Fibroblast of gingiva (primary cell): ENCODE results near the gene FCRL2.

ENCODE experiments used
- DNase-seq: peaks from one replicate; pipeline ENCODE4 v3.0.0-alpha.2; 2011; ENCODE audit warnings: low read depth

Gene FCRL2

DNA sequence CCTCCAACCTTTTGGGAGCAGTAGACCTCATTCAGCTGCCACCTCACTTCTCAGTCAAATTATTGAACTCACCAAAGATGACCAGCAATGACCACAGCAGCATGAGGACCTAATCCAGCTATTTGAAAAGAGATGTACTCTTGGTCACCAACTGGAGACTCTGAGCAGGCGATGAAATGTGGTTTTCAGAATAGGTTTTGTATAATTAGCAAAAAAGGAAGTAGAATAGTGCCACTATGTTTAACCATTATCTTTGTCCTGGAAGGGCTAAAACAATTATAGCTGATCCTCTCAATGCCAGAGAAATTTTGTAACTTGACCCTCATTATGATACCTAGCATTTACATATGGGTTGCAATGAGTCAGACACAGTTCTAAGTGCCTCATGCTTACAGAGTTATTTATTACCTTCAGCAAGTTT is at the start of gene FCRL2:
TSS of gene FCRL2 (minus strand) at position 162 of the 421 bp plus-strand sequence. CDS start at position 103, 59 bp downstream.
- no peak for DNase-seq

GRCh38 chr1:157820299-157820698 is 43.4 kb upstream of the FCRL2 start:
- no peak for DNase-seq

DNA sequence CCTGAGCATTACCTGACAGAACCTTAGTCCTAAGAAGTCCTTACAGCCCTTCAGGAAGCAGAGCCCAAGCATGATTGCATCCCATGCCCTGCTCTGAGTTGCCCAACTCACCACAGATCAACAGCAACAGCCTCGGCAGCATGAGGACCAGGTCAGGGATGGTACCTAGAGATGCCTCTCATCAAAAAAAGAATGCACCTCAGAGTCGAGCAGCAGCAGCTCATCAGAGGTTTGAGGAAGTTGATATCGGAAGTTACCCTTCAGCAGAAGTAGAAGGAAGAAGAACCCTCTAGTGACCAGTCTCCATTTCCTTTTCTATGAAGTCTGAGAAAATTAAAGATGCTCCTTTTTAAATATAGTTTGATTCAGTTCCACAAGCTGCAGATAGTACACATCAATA is 43.0 kb upstream of the FCRL2 start, which contains the start of gene FCRL1:
TSS of gene FCRL1 (minus strand) at position 225 of the 400 bp plus-strand sequence. CDS start at position 142, 83 bp downstream.
- DNase-seq, result no peak

DNA sequence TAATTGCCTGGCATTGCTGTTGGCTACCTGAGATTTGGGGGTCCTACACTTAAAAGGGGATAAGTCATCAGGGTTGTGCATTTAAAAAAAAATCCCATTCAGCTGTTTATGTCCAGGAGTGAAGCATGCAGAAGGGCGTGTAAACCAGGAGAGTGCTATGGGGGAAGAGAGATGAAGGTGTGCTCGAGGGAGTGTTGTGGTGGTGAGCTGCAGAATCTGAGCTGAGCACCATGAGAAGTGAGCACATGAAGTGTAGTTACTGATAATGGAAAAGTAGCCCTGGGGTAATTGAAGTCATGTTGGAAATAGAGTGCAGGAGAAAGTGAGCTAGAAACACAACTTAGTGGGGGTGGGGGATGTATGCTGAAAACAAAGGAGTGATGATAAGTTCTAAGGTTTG is 42.3 kb upstream of the FCRL2 start:
- no peak for DNase-seq

- no peak for DNase-seq
Measured at GRCh38 chr1:157813269-157813668, 36.3 kb upstream of the FCRL2 start.

- no peak for DNase-seq
Measured at GRCh38 chr1:157806431-157807149, 29.7 kb upstream of the FCRL2 start.

DNA sequence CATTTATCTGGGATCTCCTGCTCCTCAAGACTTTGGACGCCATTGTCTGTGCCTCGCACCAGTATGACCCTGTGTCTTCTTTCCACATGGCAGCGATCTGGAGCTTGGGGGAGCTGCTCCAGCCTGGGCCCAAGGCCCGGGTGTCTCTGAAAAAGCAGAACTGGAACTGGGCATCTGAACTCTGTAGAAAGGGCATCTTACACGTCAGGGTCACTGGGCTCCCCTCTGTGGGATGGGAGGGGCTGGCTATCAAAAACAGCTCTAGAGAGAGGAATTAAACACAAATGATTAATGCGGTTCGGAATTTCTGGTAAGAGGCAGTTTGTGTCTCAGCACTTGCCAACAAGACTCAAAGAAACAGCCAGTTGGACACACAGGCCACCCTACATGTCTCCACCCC is 26.9 kb upstream of the FCRL2 start:
- no peak for DNase-seq

GRCh38 chr1:157799996-157800395 is 23.1 kb upstream of the FCRL2 start:
- DNase-seq, result no peak

GRCh38 chr1:157798211-157798610 is 21.3 kb upstream of the FCRL2 start:
- no peak for DNase-seq

DNA sequence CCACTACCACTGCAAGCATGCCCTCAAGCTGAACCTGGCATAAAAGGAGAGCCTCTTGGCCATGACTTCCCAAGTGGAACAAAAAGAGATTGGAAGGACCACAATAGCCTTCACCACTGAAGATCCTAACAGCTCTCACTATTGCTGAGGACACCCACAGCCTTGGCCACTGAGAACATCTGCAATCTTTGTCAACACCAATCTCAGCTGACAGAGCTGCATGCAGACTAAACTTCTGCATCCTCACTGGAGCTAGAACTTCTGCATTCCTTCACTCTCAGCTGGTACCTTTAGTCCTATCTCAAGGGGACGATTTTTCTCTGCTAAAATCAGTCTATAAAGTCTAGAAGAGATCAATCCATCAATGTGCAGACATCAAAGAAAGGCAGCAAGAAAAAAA is 8.3 kb upstream of the FCRL2 start:
- DNase-seq, result no peak

DNA sequence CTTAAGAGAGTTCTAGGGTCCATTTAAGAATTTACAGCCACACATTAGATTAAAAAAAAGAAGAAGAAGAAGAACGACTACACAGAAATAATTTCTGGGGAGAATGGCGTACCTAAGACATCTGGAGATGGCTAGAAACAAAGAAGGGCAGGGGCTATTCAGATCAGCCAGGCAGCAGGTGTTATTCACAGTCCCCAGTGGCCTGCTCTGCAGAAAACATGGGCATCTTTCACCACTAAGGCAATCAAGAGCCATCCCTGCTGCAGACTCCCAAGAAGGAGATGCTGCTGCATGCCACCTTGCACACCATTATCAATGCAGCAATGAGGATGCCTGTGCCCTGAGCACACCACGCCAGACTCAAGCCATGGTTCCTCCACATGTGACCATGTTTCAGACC is 7.9 kb upstream of the FCRL2 start:
- DNase-seq, result no peak

DNA sequence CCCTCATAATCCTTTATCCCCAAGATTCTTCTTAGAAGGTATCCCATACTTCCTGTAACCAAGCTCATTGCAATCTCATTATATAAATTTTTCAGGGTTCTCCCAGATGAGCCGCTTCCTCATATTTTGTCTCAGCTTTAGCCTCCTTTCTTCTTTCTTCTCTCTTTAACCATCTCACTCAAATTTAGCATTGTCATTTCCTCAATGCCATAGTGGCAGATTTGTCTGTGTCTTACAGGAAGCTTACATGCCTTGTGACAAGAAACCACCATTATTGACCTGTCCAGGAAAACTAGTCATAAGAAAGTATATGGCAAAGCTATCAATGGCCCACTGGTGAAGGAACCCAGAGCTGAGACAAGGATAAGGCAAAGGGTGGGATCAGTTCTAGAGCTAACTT is 6.0 kb upstream of the FCRL2 start:
- no peak for DNase-seq

GRCh38 chr1:157781048-157781447 is 4.1 kb upstream of the FCRL2 start:
- no peak for DNase-seq

DNA sequence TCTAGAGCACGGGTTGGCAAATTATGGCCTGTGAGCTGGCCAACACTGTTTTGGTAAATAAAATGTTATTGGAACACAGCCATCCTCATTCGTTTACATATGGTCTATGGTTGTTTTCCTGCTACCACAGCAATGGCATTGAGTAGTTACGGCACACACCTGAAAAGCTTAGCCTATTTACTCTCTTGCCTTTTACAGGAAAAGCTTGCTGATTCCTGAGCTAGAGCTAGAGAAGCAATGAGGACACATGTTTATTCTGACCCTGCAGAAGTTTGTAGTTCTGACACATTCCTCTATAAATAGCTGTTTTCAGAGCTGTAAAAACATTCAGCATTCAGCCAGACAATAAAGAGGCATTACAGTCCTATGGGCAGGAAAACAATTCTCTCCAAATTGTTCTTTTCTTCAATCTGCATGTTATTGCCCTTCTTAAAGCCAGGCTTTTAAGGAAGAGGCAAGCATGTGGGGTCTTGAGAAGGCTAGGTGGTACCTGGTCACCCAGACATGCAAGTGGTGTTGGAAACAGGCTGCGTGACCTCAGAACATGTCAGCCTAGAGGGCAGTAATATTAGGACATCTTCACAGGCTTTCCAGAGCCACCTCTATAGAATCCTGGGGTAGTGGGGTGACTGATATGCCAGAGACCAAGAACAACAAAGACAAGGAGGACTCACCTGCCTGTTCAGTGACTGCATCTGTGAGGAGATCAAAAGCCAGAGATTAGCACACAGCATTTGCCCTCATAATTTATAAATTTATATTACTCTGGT is 1.6 kb downstream of the FCRL2 start:
- no peak for DNase-seq

DNA sequence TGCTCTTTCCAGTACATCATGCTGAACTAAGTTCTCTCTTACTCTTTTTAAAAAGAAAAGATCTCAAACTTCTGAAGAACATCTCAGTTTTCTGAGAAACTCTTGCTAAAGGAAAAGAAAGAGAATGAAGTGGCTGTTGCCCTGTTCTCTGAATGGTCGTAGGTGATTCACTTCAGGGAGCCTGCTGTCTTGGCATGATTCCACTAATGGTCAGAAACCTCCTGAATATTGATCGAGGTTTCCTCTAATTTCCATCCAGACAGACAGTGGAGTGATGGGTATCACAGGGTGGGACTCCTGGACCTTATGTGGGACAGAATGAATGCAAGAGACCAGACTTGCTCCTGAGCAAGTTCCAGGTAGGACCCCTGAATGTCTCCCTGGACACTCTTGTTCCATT is 2.5 kb downstream of the FCRL2 start:
- no peak for DNase-seq

GRCh38 chr1:157773493-157774350 is 3.2 kb downstream of the FCRL2 start:
- DNase-seq, result no peak

- no peak for DNase-seq
Measured at GRCh38 chr1:157771661-157772425, 5.1 kb downstream of the FCRL2 start.

DNA sequence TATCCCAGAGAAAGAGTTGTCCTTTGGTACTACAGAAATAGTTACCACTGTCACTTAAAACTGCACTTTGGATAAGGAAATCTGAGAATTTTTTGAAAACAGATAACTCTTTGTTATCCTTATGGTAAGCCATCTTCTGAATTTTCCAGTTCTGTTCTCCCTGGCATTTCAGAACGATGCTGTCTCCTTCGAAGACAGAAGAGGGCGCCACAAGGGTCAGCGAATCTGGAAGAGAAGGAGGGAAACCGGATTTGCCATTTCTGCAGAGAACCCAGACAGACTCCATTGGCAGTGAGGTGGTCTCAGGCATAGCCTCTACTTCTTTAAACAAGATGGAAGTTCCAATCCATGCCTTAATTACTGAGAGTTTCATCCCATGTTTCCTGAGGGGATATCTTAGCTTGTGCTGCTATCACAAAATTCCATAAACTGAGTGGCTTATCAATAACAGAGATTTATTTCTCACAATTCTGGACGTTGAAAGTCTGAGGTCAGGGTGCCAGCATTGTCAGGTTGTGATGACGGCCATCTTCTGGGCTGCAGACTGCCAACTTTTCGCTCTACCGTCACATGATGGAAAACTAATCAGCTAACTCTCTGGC is 6.4 kb downstream of the FCRL2 start:
- no peak for DNase-seq

DNA sequence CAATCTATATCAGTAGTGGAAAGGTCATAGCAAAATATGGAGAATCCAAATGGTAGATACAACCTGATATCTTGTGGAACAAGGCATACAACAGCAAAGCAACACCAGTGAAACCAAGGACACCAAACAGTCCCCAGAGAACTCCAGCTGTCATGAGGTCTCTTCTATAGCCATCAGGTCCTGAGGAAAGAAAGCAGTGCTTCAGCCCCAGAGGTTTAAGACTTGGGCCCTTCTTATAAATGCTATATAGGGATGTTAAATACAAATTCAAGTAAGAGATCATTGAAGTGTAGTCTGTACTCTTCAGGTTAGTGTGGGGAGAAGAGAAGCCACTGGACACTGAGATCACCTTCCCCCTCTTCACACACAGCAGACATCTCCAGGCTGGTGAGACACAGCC is 10.1 kb downstream of the FCRL2 start:
- DNase-seq, result no peak

GRCh38 chr1:157758018-157758417 is 18.9 kb downstream of the FCRL2 start:
- DNase-seq, result no peak

DNA sequence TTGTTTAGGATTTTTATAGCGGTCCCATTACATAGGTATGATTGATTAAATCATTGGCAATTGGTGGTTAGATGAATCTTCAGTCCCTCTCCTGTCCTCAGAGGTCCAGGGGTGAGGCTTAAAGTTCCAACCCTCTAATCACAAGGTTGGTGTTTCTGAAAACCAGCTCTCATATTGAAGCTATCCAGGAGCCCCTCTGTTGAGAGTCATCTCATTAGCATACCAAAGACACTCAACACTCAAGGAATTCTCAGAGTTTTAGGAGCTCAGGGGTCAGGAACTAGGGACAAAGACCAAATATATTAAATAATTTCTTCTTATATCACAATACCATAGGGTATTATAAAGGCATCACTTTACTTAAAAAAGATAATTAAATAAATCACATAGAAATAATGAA is 23.3 kb downstream of the FCRL2 start:
- no peak for DNase-seq
